Panc1 (cell line): Measurements from ENCODE around the gene GREB1.

Experiments
- CTCF ChIP-seq: fragments of 450-650 bp; IDR thresholded peaks from 2 replicates; pipeline ENCODE4 v1.5.1; 2017; ENCODE audit warnings: mild to moderate bottlenecking
- POLR2AphosphoS5 ChIP-seq: IDR thresholded peaks from 2 replicates; pipeline ENCODE4 v1.6.1; 2012; ENCODE audit warnings: mild to moderate bottlenecking, low read depth, low read length, moderate library complexity

DNA sequence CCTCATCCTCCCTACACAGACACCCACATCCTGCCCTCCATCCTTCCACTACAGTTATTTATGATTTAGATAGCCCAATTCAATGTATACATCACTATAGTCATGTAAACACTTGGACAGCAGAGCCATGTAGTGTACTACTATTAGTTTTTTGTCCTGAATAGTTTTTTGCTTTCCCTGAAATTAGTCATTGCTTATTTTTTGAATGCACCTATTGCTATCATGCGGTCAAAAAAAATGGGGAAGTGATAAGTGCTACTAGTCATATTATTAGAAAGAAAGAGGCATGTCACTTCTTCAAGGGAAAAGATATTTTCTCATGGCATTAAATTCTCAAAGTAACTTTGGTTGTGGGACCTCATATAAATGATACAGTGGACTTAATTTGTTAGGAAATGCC lies 6.8 kb upstream of the GREB1 start:
- TF ChIP-seq CTCF (no peak), POLR2AphosphoS5 (no peak)
